GM21576 (cell line): ENCODE data around the gene TMEM132D.

Source experiments
- ATAC-seq: cut with Tn5 transposase; IDR thresholded peaks from one replicate; pipeline ENCODE4 v1.9.1; 2021; ENCODE audit warnings: mild to moderate bottlenecking, moderate library complexity; ENCODE audit not compliant: unreplicated experiment

TMEM132D gene

DNA sequence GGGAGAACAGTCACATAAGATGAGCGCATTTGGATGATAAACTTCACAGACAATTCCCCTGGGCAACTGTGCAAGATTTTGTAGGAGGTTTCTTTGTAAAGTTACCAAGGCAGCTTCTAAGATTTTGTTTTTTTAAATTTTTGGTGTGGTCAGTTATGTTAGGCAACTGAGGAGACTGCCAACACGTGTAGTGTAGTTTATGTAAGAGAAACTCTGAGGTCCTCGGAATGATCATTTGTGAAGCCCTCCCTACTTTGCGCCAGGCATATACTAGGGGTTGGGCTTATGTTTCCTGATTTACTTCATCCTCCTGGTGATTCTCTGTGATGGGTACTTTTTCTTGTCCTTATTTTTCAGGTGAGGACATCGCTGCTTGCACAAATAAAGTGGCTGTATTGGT, 433.6 kb downstream of the TMEM132D start:
- ATAC-seq = no peak

DNA sequence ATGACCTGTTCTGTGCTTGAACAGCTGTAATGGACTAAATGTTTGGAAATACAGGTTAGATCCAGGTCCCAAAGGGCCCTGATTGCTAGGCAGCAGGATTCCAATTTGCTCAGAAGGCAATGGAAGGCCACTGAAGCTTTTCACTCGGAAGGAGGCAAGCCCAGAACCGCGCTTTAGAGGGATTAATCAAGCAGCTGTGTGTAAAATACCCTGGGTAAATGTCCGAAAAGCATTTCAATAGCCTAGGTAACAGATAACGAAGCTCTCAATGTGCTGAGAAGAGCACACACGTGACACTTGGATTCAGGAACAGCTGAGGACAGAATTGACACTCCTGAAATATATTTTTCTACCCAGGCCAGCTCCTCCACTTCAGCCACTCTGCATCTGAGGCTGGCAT, 436.1 kb downstream of the TMEM132D start:
- ATAC-seq = no peak

DNA sequence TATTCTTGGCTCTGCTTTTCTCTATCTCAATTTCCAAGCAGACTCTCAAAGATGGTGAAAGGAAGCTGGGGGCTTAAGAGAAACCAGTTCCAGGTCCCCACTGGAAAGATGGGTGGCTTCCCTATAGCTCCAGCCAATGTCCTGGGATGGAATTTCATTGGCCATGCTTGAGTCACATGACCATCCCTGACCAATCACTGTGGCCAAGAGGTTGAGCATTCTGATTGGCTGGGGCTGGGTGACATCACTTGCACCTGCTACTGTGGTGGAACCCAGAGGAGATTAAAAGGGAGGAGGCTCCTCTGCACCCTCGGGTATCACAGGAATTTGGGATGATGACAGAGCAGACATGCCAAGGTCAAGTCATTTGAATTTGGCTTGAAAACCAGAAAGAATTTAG, 436.5 kb downstream of the TMEM132D start:
- ATAC-seq = no peak

DNA sequence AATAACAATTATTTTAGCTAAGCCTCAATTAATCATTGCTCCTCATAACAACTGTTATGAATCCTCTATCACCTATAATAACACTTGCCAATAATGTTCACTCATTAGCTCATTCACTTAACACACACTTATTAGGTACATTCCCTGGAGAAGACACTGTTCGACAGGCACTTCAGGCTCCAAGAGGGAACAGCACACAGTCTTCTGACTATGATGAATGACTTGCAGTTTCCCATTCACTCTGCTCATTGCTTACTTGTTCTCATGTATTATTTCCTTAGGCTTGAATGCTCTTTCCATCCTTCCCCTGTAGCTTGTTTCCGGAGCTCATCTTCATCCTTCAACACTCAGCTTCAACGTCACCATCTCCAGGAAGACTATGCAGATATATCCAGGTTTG, 437.3 kb downstream of the TMEM132D start:
- ATAC-seq = no peak

DNA sequence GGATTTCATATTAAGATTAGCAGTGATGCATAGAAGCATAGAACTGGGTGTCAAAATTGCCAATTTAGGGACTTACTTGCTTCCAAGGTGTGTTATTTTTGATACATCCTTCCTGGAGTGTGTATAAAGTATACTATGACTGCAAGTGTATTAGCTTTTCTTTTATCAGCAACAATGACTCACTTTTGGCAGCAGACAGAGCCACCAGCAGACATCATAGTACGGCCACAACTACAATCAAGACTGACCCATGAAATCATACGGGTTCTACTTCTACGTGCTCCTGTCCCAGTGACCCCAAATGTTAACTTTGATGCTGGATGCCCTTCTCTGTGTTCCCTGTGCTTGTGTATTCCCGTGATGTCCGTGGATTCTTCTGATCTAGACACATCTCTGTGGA, 443.9 kb downstream of the TMEM132D start:
- no peak for ATAC-seq

DNA sequence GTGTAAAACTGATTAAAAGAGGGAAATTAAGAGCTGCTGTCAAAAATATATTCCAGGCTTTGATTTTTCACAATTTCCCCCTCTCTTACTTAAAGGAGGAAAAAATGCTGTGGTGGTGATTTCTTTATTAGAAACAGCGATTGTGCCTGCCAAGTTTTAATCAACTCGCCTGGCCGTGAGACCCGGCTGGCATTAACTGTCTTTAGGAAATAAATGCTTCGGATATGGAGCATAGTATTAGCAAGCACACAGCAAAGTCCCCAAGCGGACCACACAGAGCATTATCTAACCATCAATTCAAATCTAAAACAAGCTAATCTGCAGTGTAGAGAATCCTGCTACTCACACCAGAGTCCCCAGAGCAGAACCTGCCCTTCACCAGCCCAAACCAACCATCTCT, 457.1 kb downstream of the TMEM132D start:
- no peak for ATAC-seq

DNA sequence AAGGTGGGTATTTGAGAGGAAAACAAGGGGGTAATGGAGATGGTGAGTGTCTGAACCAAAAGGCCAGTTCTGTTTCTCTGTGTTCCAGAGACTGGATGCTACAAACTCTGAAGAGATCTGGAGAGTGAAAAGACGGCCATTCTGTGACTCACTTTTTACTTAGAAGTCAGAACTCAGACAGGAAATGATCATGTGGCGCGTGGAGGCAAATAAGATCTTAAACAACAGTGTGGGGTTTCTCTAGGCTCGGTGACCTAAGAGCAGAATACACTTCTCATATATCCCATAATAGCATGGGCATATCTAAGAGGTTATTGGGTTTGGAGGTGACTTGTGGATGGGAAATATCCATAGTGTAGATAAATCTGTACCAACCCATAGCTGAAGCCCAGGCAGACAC, 463.5 kb downstream of the TMEM132D start:
- no peak for ATAC-seq

DNA sequence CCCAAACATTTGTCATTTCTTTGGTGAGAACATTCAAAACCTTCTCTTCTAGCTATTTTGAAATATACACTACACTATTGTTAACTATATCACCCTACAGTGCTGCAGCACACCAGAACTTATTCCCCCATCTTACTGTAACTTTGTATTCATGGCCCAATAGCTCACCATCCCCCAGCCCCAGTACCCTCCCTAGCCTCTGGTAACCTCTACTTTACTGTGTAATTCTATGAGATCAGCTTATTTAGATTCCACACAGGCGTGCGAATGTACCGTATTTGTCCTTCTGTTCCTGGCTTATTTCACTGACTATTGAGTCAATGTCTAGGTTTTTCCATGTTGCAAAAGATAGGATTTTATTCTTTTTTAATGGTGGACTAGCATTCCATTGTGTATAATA, 469.0 kb downstream of the TMEM132D start:
- ATAC-seq = no peak

DNA sequence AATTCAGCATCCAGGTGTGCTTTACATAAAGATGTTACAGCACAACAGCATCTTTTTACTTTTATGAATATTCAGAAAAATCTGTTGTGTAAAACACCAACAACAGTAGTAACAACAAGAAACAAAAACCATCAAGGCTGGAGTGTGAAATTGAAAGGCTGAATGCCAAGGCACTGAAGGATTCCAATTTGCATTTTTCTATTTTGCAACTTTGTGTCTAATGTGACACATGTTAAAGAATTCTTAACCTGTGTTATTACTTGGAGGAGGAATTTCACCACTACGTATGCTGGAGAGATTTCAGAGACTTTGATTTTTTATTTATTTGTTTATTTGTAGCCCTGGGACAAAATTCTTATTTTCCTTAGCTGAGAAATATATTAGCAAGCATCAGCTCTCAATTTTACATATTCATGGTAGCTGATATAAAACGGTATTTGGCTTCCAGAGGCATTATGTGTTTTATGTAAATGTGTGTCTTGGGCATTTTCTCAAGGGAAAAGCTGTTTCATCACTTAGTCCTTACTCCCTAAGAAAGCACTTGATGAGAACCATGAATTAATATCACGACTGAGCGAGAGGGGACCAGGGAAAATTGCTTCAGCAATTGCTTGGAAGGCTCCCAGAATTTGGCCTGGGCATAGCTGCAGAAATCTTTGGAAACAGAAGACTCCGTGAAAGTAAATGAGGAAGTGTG, 475.4 kb downstream of the TMEM132D start:
- no peak for ATAC-seq

DNA sequence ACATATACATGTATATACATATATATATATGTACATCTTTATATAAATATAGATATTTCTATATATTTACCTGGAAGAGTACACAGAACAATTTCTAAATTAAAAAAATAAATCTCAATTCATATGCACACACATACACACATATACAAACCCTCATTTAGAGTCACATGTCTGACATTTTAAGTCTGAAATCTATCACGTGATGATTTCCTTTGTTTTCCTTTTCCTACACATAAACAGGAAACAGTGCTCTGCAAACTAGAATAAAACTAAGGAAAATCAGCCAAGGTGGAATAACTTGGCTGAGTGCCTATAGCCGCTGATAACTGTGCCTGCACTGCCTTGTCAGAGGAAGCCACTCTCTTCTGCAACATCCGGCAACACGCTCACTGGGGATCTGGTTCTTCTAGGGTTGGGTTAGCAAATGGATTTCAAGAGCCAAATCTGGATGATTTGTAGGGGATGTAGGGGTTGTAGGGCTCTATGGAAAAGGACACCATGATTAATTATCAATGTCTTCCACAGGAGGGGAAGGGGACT, 480.7 kb downstream of the TMEM132D start:
- no peak for ATAC-seq

DNA sequence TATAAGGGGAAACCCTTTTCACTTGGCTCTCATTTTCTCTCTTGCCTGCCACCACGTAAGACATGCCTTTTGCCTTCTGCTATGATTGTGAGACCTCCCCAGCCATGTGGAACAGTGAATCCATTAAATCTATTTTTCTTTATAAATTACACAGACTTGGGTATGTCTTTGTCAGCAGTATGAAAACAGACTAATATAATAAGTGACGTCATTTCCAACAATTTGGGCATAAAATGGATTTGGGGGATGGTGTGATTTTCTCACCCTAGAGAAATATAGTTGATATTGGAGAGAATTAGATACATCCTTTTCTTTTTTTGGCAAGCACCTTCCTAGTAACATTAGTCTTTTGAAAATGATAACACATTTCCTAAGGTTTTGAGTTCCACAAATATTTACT, 490.5 kb downstream of the TMEM132D start:
- ATAC-seq = no peak

DNA sequence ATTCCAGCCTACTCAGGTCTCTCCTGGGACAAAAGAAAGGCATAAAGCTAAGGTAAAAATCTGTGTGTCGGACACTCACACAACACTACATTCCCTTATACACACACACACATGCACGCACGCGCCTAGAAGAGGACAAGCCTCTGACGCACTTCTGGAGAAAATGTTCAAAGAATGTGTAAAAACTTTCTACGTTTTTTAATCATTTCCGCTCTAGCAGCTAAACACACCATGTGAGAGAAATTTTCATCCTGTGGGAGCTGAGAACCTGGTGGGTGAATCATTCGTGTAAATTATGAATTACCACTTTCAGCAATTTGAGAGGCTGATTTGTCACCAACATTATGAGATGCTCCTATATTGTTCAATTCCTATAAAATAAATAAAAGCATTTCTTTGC, 494.5 kb downstream of the TMEM132D start:
- ATAC-seq = no peak

DNA sequence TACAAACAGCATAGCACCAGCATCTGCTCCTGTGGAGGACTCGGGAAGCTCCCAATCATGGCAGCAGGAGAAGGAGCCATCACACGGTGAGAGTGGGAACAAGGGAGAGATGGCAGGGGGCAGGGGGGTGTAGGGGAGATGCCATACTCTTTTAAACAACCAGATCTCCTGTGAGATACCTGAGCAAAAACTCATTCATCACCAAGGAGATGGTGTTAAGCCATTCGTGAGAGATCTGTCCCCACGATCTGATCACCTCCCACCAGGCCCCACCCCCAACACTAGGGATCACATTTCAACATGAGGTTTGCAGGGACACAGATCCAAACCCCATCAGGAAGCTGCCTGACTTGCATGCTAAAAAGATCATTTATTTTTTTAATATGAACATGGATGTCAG, 499.3 kb downstream of the TMEM132D start:
- no peak for ATAC-seq

DNA sequence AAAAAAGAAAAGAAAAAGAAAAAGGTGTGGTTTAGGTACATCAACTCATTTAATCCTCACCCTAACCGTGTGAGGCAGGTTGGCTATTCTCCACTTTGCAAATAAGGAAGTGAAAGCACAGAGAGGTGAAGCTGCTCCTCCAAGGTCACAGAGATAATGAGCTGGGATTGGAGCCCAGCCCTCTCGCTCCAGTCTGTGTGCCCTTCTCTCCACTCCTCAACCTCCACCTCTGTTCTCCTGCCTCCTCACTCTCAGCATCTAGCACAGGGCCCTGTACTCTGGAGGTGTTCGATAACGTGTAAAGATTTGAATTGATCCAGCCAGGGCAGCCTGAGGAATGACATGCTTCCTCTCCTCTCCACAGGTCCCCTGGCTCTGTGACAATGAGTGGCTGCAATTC, 502.3 kb downstream of the TMEM132D start:
- no peak for ATAC-seq

DNA sequence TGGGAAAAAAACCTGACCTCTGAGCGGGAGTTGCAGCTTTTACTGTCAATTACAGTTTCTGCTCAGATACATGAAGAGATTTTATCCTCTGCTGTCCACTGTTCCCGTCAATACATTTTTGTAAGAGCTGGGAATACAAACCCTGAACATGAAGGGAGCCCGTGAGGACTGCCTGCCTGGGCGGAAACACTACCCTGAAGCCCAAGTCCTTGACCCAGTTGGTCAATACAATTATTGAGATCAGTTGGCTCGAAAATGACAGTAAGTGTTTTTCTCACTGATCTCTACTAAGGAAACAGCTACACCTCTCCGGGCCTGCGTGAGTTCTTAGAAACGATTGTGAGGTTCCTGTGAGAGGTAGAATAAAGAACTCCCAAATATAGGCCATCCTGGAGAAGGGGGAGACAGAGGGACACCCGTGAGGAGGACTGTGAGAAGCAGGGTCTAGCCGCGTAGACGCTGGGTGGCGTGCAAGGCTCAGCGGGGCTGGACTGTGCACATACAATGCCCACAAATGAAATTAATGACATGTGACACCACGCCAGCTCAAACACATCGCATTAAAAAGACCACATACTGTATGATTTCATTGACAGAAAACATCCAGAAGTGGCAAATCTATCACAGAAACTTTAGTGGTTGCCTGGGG, 509.5 kb downstream of the TMEM132D start:
- no peak for ATAC-seq

DNA sequence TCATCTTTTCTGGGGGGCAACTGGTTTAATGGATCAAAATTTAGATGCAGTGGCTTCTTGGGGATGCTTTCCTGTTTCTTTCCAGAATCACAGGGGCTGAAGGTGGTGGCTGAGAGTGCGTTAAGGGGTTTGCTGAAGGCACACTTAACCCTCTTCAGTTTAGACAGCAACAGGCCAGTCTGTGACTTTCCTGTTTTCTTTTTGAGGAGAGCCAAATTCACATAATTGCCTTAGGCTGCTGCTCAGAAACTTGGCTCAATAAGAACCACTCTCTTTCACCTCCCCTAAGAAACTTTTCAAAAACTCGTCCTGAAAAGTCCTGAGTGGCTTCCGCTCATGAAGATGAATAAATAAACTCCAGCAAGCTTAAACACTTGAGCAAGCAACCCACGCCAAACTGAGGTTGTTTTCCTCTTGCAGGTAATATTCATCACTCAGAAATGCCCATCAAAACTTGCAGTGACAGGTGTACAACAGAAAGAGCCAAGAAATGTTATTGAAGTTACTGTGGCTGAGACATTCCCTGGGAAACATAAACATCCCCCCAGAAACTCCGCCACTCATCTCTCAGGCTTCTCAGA, 510.4 kb downstream of the TMEM132D start:
- no peak for ATAC-seq

DNA sequence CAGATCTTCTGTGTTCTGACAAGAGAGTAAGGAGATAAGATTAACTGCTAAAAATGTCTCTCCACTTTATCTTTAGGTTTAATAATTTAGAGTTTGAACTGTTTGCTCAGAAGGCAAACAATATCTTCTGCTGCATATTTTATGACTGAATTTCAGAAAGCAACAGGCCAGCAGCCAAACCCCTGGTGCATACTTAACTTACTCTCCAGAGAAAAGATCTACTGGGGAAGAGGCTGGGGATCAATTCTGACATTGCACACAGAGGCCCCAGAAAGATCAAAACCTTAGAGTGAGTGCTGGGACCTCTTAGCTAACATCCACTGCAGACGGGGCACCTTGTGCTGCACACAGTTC, 518.2 kb downstream of the TMEM132D start:
- no peak for ATAC-seq

DNA sequence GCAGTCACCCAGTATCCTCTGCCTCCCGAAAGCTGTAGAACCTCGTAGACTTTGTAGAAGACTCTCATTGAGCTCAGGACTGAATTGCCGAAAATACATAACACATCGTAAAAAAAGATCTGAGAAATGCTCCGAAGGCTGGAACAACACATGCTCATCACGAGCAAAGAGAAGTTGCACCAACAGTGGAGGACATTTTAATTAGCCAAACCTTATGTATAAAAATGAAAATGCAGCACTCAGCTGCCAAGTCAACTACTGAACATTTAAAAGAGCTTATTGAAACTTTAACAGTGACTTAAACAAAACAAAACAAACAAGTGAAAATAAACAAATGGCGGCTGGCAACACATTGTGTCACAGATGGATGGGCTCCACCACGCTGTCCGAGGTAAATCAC, 519.9 kb downstream of the TMEM132D start:
- no peak for ATAC-seq

DNA sequence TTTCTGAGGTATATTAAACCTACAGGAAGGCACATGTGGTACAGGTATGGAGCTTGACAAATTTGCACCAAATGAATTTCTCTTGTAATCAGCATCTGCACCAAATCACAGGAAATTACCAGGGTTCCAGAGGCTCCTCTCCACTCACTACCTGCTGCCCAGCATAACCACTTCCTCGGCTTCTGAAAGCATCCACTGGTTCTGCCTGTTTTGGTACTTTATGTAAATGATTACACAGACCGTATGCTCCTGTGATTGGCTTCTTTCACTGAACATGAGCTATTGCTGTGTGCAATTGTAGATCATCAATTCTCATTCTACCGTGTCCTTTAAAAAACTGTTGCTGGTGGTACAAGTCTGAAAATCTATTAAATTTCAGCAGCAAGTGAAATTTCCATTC, 522.1 kb downstream of the TMEM132D start:
- ATAC-seq = no peak

DNA sequence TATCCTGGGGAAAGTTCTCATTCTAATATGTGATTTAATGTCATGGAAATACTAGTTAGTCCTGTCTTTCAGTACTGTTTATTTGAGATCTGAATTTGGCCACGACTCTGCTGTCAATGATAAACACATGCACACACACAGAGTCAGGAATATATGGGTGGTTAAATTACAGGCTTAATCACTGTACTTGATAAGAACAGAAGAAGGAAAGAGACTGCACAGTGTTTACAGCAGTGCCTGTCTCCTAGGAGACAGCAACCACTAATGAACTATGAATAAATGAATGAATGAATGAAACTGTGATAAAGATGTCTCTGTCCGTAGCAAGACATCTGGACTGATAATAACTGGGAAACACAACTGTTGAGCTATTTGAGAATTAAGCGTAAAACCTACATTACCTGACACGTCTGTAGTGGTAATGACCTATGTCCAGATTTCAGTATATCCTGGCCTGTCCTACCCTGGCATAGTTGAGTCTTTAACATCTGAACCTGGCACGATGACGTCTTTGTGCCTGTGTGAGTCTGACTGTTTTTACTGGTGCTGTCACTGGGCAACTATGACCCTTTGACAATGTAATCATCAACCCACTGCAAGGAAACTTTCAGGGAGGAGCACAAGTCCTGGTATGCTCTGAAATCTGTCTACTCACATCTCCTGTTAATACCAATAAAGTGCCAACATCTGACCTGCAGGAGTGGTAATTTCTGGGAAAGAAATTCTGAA, 524.6 kb downstream of the TMEM132D start:
- ATAC-seq = no peak

DNA sequence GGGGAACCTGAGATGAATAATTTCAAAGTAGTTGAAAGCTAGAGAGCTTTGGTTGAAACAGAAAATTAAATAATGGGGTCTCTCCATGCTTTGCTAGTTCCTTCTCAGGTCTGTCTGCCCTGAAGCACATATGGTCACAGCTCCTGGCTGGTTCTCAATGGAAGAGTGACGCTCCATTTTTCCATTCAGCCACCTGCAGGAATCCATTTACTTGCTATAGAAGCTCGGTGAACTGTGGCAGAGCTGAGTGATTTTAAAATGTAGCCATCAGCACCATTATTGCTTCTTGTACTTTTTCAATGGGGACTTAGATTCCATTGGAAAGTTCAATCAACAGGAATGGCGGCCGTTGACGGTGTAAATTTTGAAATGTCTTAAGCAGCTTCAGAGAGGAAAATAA, 525.3 kb downstream of the TMEM132D start:
- ATAC-seq = no peak

DNA sequence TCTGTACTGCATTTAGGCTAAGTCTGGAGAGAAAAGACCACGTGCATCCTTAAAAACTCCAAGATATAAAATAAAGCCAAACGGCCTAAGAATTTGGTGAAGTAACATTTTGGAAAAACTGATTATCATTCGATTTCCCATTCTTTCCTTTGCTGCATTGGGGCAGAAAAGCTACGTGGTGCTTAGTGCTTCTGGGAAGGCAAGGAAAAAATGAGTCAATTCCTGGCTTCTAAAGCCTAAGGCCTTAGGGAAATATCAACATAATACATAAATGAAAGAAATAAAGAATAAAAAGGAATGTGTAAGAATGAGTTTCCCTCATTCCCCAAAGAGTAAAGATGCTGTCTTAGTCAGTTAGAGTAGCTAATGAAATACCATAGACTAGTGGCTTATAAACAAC, 530.1 kb downstream of the TMEM132D start:
- ATAC-seq = no peak
